HepG2 (cell line): ENCODE results near the gene SKIC2. TPM values are rescaled to one million over a fixed set of nuclear protein-coding genes. Genes with fewer than 3 reads are reported as not detected.

Source experiments
- ARID2 ChIP-seq: sonication (generic); formaldehyde crosslinking; IDR thresholded peaks from 2 replicates; pipeline ENCODE4 v1.8.1; 2022; ENCODE audit warnings: mild to moderate bottlenecking, missing genetic modification reagents, borderline replicate concordance
- ATF7-NPFF ChIP-seq: sonication (generic); formaldehyde crosslinking; IDR thresholded peaks from 2 replicates; pipeline ENCODE4 v1.8.1; 2023; ENCODE audit warnings: mild to moderate bottlenecking, low read depth, missing genetic modification reagents, moderate library complexity
- CCDC6 ChIP-seq: sonication (generic); formaldehyde crosslinking; IDR thresholded peaks from 2 replicates; pipeline ENCODE4 v1.8.1; 2022; ENCODE audit warnings: mild to moderate bottlenecking, missing genetic modification reagents, moderate library complexity
- DDIT3 ChIP-seq: sonication (generic); formaldehyde crosslinking; IDR thresholded peaks from 2 replicates; pipeline ENCODE4 v1.4.0; 2020; ENCODE audit warnings: mild to moderate bottlenecking, missing genetic modification reagents
- EED ChIP-seq: sonication (generic); formaldehyde crosslinking; IDR thresholded peaks from 2 replicates; pipeline ENCODE4 v1.5.0; 2020; ENCODE audit warnings: mild to moderate bottlenecking, missing genetic modification reagents
- MEIS1 ChIP-seq: sonication (generic); formaldehyde crosslinking; IDR thresholded peaks from 2 replicates; pipeline ENCODE4 v1.9.0; 2021; ENCODE audit warnings: mild to moderate bottlenecking, missing genetic modification reagents, moderate library complexity, borderline replicate concordance
- MIER2 ChIP-seq: IDR thresholded peaks from 2 replicates; pipeline ENCODE4 v1.6.1; 2016; ENCODE audit warnings: missing biosample characterization, missing genetic modification reagents
- NFIC ChIP-seq: IDR thresholded peaks from 2 replicates; pipeline ENCODE4 v1.6.1; 2012; ENCODE audit warnings: mild to moderate bottlenecking, low read length, inconsistent platforms
- POLR2A ChIP-seq, 2 experiments: IDR thresholded peaks; 2 replicates each; pipeline ENCODE4 v1.6.1; 2011; ENCODE audit warnings: low read depth in 2 of 2, low read length in 2 of 2, mild to moderate bottlenecking in 1 of 2, moderate library complexity in 1 of 2; ENCODE audit not compliant: insufficient read depth in 1 of 2
- PPARG ChIP-seq: conservative IDR thresholded peaks from 2 replicates; pipeline ENCODE4 v1.6.1; 2016; ENCODE audit warnings: missing biosample characterization, missing genetic modification reagents
- PRPF4 ChIP-seq: fragments of 200-400 bp; formaldehyde crosslinking; IDR thresholded peaks from 2 replicates; pipeline ENCODE4 v1.6.1; 2016; ENCODE audit warnings: low read length, low read depth; ENCODE audit not compliant: poor library complexity, severe bottlenecking
- RFX3 ChIP-seq: IDR thresholded peaks from 2 replicates; pipeline ENCODE4 v1.6.1; 2016; ENCODE audit warnings: missing biosample characterization, missing genetic modification reagents
- SAP130 ChIP-seq: IDR thresholded peaks from 2 replicates; pipeline ENCODE4 v1.6.1; 2016; ENCODE audit warnings: low read depth
- SETDB1 ChIP-seq: sonication (generic); formaldehyde crosslinking; IDR thresholded peaks from 2 replicates; pipeline ENCODE4 v1.5.1; 2020; ENCODE audit warnings: missing genetic modification reagents, mild to moderate bottlenecking, borderline replicate concordance
- SYNCRIP ChIP-seq: fragments of 200-400 bp; formaldehyde crosslinking; IDR thresholded peaks from 2 replicates; pipeline ENCODE4 v1.6.1; 2018; ENCODE audit warnings: mild to moderate bottlenecking, low read depth, low read length; ENCODE audit not compliant: insufficient read depth
- TAF1 ChIP-seq: sonication (generic); formaldehyde crosslinking; IDR thresholded peaks from 2 replicates; pipeline ENCODE4 v1.4.0; 2020; ENCODE audit warnings: missing genetic modification reagents
- TBL1XR1 ChIP-seq: fragments of 150-350 bp; IDR thresholded peaks from 2 replicates; pipeline ENCODE4 v1.6.1; 2014; ENCODE audit warnings: borderline replicate concordance, low read length; ENCODE audit not compliant: partially characterized antibody
- TBX3 ChIP-seq: fragments of 450-650 bp; IDR thresholded peaks from 2 replicates; pipeline ENCODE4 v1.6.1; 2017; ENCODE audit warnings: antibody characterized with exemption, mild to moderate bottlenecking, inconsistent platforms, borderline replicate concordance
- ZBTB20 ChIP-seq: sonication (generic); formaldehyde crosslinking; IDR thresholded peaks from 2 replicates; pipeline ENCODE4 v1.8.1; 2023; ENCODE audit warnings: missing genetic modification reagents, low read depth, mild to moderate bottlenecking, borderline replicate concordance
- ZNF232 ChIP-seq: sonication (generic); formaldehyde crosslinking; IDR thresholded peaks from 2 replicates; pipeline ENCODE4 v1.4.0; 2020; ENCODE audit warnings: missing genetic modification reagents, borderline replicate concordance
- ZNF563 ChIP-seq: sonication (generic); formaldehyde crosslinking; IDR thresholded peaks from 2 replicates; pipeline ENCODE4 v1.8.0; 2022; ENCODE audit warnings: mild to moderate bottlenecking, moderate library complexity, missing genetic modification reagents
- ZNF670 ChIP-seq: sonication (generic); formaldehyde crosslinking; IDR thresholded peaks from 2 replicates; pipeline ENCODE4 v1.8.0; 2022; ENCODE audit warnings: mild to moderate bottlenecking, missing genetic modification reagents, borderline replicate concordance
- ZNF777 ChIP-seq: sonication (generic); formaldehyde crosslinking; IDR thresholded peaks from 2 replicates; pipeline ENCODE4 v1.4.0; 2020; ENCODE audit warnings: missing genetic modification reagents
- ZNF784 ChIP-seq: sonication (generic); formaldehyde crosslinking; IDR thresholded peaks from 2 replicates; pipeline ENCODE4 v1.5.1; 2020; ENCODE audit warnings: missing genetic modification reagents, mild to moderate bottlenecking, borderline replicate concordance
- polyA plus RNA-seq, 8 experiments: library from polyadenylated mRNA; depleted of rRNA in 3 of 8; stranded (reverse) in 7 of 8; unstranded in 1 of 8; fragments of >200 nt; fragmentation: Illumina TruSeq in 4 of 8; extraction: Trizol in 4 of 8; gene quantifications; 2 replicates each; pipeline versions ENCODE4 v1.2.1 to v1.2.3, GENCODE V29; 2011 to 2016; ENCODE audit warnings: low read depth in 4 of 8, missing spikeins in 1 of 8, mixed read lengths in 1 of 8; ENCODE audit not compliant: insufficient read depth in 1 of 8
- total RNA-seq, 5 experiments: library from RNA; depleted of rRNA; stranded (reverse); fragments of >200 nt; fragmentation: Illumina TruSeq; extraction: Trizol; gene quantifications; 2 replicates each; pipeline ENCODE4 v1.2.3, GENCODE V29; 2016; ENCODE audit warnings: low read depth in 1 of 5
- TF ChIP-seq, protein P1 (sequence below): sonication (generic); formaldehyde crosslinking; IDR thresholded peaks from 2 replicates; pipeline ENCODE4 v1.5.0; 2020; ENCODE audit warnings: mild to moderate bottlenecking, low read depth, missing genetic modification reagents, borderline replicate concordance
- TF ChIP-seq, protein P2 (sequence below): sonication (generic); formaldehyde crosslinking; IDR thresholded peaks from 2 replicates; pipeline ENCODE4 v1.4.0; 2020; ENCODE audit warnings: missing genetic modification reagents
- TF ChIP-seq, protein P3 (sequence below): sonication (generic); formaldehyde crosslinking; IDR thresholded peaks from 2 replicates; pipeline ENCODE4 v1.5.0; 2020; ENCODE audit warnings: missing genetic modification reagents, mild to moderate bottlenecking, borderline replicate concordance

The SKIC2 gene
- total and polyA plus RNA-seq, 2 of the 13 experiments (the other 11 are each of a cell fraction or from before 2014, with no cell fraction given) = 67.1 to 68.4 TPM

DNA sequence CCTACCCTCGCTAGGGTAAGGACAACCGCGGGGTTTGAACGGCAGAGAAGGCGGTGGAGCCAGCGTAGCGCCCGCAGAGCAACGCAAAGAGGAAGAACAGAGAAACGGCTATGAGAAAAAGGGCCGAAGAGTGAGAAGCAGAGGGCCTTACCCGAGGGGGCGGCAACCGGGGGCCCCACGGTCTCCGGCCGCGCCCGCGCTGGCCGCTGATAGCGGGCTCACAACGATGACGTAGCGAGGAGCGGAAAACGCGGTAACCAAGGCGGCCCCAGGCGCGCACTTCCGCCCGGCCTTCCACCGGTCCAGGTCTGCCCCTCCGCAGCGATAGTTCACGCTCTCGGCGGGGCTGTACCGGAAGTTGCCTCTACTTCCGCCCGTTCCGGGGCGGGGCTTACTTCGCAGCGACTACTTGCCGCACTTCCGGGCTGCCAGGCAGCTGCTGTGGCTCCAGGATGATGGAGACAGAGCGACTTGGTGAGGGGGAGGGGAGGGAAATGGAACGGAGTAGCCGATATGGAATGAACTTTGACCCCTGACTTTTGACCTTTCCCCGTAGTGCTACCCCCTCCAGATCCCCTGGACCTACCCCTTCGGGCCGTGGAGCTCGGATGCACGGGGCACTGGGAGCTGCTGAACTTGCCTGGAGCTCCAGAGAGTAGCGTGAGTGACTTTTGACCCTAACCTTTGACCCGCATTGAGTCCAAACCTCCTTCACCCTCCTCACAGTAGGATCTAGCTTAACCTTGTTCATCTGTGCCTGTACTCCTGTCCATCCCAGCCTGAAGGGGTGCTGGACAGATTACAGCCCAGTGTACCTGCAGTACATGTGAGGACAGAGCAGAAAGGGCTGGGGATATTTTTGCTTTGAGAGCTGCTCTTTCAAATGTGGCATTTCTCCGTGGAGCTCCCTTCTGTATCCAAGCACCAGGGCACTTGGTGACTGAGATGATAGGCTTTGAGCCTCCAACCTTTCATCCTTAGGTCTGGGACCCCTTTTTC is at the start of gene SKIC2, which contains the start of gene NELFE (continued):
- 0 out of 2 replicates have a peak, but pooled peaks have one; percentile 14 for TF ChIP-seq DDIT3 (CRISPR knock-in tag)
- peak; percentile 26; the same call in 1 of the 2 replicates for TF ChIP-seq PPARG
- no peak; the same call in 1 of the 2 replicates for TF ChIP-seq MIER2 (CRISPR knock-in tag)
- TF ChIP-seq ZNF777 (CRISPR knock-in tag) = peak; percentile 90
- no peak for TF ChIP-seq PRPF4
- TF ChIP-seq, protein P1, sequence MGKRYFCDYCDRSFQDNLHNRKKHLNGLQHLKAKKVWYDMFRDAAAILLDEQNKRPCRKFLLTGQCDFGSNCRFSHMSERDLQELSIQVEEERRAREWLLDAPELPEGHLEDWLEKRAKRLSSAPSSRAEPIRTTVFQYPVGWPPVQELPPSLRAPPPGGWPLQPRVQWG = no peak
- no peak for TF ChIP-seq ARID2 (CRISPR knock-in tag)
- TF ChIP-seq TBX3 = peak; percentile 83; the same call in 1 of the 2 replicates
- TF ChIP-seq CCDC6 = peak; percentile 56; the same call in 1 of the 2 replicates
- no peak for TF ChIP-seq NFIC
- TF ChIP-seq ZNF232 (CRISPR knock-in tag) = peak; percentile 94
- TF ChIP-seq MEIS1 (CRISPR knock-in tag) = 0 out of 2 replicates have a peak, but pooled peaks have one; percentile 50
- TF ChIP-seq ZNF563 (CRISPR knock-in tag) = peak; percentile 91
- TF ChIP-seq POLR2A (IDR thresholded peaks at IDR 0.05; ENCODE audit: insufficient read depth in 1 of 2, low read depth in 2 of 2, low read length in 2 of 2) = peak; percentile 70 to 73
- TF ChIP-seq ZNF670 (CRISPR knock-in tag) = no peak
- TF ChIP-seq, protein P2, sequence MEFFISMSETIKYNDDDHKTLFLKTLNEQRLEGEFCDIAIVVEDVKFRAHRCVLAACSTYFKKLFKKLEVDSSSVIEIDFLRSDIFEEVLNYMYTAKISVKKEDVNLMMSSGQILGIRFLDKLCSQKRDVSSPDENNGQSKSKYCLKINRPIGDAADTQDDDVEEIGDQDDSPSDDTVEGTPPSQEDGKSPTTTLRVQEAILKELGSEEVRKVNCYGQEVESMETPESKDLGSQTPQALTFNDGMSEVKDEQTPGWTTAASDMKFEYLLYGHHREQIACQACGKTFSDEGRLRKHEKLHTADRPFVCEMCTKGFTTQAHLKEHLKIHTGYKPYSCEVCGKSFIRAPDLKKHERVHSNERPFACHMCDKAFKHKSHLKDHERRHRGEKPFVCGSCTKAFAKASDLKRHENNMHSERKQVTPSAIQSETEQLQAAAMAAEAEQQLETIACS (CRISPR knock-in tag) = peak; percentile 72; the same call in 1 of the 2 replicates
- TF ChIP-seq, protein P3, sequence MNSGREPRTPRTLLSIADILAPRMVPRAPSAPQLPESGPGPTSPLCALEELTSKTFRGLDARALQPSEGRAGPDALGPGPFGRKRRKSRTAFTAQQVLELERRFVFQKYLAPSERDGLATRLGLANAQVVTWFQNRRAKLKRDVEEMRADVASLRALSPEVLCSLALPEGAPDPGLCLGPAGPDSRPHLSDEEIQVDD (CRISPR knock-in tag) = no peak
- TF ChIP-seq RFX3 (CRISPR knock-in tag) = peak; percentile 79
- no peak for TF ChIP-seq TBL1XR1
- TF ChIP-seq EED (CRISPR knock-in tag) = 0 out of 2 replicates have a peak, but pooled peaks have one; percentile 78
- TF ChIP-seq SYNCRIP = no peak
- TF ChIP-seq ATF7-NPFF (CRISPR knock-in tag) = no peak; the same call in 1 of the 2 replicates
- TF ChIP-seq ZNF784 (CRISPR knock-in tag) = peak; percentile 85
- peak; percentile 100 for TF ChIP-seq SAP130 (CRISPR knock-in tag)
- peak; percentile 96 for TF ChIP-seq TAF1 (CRISPR knock-in tag)
- peak; percentile 50; the same call in 1 of the 2 replicates for TF ChIP-seq ZBTB20 (CRISPR knock-in tag)
- TF ChIP-seq SETDB1 = no peak
